ENCODE results near the gene ZMIZ1.

The ZMIZ1 gene

DNA sequence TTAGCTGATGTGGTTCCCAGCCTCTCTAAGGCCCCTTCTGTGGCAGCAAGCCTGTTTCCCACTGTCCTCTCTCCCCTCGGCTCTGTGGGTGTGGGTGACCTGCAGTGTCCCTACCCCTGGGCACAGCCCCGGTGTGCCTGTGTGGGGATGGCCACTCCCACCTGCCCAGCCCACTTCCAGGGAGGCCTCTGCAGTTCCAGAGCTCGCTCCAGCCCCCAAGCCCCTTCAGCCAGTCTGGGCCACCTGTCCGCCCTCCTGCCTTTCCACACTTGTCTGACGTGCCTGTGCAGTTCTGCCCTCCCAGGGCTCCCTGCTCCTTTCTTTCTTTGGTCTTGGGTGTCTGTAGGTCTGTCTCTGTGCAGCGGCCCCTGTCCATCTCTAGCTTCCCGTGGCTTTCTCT is 151.5 kb downstream of the ZMIZ1 start:
- Histone ChIP-seq H3K27me3 (replicated peaks; ENCODE audit: control insufficient read depth, insufficient read depth, low read length) (no peaks in the 10 kb centered on the region), H3K36me3 (ENCODE audit: control insufficient read depth, insufficient read depth, low read length) (peaks cover 2% of the 10 kb centered on the region), H3K4me3 (replicated peaks; ENCODE audit: low read depth, low read length) (no peak overlapping the region)
- no peak for DNase-seq (ENCODE audit: extremely low read depth, insufficient read length)
- TF ChIP-seq, protein P1, sequence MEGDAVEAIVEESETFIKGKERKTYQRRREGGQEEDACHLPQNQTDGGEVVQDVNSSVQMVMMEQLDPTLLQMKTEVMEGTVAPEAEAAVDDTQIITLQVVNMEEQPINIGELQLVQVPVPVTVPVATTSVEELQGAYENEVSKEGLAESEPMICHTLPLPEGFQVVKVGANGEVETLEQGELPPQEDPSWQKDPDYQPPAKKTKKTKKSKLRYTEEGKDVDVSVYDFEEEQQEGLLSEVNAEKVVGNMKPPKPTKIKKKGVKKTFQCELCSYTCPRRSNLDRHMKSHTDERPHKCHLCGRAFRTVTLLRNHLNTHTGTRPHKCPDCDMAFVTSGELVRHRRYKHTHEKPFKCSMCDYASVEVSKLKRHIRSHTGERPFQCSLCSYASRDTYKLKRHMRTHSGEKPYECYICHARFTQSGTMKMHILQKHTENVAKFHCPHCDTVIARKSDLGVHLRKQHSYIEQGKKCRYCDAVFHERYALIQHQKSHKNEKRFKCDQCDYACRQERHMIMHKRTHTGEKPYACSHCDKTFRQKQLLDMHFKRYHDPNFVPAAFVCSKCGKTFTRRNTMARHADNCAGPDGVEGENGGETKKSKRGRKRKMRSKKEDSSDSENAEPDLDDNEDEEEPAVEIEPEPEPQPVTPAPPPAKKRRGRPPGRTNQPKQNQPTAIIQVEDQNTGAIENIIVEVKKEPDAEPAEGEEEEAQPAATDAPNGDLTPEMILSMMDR (IDR thresholded peaks at IDR 0.05; ENCODE audit: insufficient read depth, low read length, poor library complexity, severe bottlenecking): no peak

DNA sequence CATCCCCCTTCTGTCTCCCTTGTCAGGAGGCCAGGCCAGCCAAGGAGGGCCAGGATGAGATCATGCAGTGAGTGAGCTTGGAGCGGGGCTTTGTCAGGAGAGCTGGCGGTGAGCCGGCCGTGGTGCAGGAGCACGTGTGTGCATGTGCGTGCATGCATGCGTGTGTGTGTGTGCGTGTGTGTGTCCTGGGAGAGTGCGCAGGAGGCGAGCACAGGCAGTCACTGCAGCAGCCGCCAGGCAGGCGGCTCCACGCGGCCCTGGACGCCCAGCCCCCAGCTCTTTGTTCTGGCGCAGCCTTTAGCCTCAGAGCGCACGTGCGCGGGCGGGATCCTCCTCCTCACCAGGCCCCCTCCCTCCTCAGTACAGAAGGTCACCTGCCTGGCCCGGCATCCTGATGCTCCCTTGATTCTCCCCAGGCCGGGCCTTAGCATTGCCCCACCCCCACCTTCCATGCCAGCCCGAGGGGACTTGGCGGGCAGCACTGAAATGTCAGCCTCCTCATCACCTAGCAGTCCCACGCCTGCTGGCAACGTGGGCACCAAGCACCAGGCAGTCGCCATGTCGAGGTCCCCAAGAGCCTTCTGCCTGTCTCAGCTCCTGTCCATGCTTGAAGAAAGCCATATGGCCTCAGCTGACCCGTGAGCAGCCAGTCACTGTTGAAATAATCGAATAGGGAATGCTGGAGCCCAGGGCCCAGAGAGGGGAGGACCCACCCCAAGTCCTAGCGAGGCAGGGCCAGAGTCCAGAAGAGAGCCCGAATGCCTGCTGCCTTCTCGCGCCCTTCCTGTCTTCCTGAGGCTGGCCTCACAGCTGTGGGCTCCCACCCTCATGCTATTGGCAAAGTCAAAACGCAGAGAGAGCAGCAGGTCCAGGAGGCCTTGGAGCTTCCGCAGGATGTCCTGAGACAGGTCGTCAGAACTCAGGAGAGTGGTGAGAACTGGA is 152.6 kb downstream of the ZMIZ1 start:
- Histone ChIP-seq H3K36me3 (ENCODE audit: control insufficient read depth, insufficient read depth, low read length) (no peaks in the 10 kb centered on the region), H3K27me3 (replicated peaks; ENCODE audit: control insufficient read depth, insufficient read depth, low read length) (no peaks in the 10 kb centered on the region), H3K4me3 (replicated peaks; ENCODE audit: low read depth, low read length) (no peak overlapping the region)
- DNase-seq (ENCODE audit: extremely low read depth, insufficient read length): no peak
- TF ChIP-seq, protein P1 (IDR thresholded peaks at IDR 0.05; ENCODE audit: insufficient read depth, low read length, poor library complexity, severe bottlenecking): no peak

DNA sequence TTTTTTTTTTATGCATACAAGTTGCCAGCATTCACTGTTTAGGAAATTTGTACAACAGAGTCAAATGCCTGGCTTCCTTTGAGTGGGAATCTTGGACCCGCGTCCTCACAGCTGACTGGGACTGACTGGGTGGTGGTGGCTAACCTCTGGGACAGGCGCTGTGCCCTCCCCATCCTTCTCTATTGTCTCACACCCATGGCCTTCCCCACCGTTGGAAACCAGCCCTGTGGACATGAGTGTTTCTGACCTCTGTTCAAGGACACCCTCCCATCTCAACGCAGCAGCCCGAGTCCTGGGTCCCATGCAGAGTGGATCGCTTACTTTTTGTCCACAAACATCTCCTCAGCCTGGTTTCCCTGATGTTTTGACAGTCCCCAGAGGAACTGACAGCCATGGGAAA is 153.4 kb downstream of the ZMIZ1 start:
- Histone ChIP-seq H3K27me3 (replicated peaks; ENCODE audit: control insufficient read depth, insufficient read depth, low read length) (no peaks in the 10 kb centered on the region), H3K36me3 (ENCODE audit: control insufficient read depth, insufficient read depth, low read length) (no peaks in the 10 kb centered on the region)
- no peak for DNase-seq (ENCODE audit: extremely low read depth, insufficient read length)

DNA sequence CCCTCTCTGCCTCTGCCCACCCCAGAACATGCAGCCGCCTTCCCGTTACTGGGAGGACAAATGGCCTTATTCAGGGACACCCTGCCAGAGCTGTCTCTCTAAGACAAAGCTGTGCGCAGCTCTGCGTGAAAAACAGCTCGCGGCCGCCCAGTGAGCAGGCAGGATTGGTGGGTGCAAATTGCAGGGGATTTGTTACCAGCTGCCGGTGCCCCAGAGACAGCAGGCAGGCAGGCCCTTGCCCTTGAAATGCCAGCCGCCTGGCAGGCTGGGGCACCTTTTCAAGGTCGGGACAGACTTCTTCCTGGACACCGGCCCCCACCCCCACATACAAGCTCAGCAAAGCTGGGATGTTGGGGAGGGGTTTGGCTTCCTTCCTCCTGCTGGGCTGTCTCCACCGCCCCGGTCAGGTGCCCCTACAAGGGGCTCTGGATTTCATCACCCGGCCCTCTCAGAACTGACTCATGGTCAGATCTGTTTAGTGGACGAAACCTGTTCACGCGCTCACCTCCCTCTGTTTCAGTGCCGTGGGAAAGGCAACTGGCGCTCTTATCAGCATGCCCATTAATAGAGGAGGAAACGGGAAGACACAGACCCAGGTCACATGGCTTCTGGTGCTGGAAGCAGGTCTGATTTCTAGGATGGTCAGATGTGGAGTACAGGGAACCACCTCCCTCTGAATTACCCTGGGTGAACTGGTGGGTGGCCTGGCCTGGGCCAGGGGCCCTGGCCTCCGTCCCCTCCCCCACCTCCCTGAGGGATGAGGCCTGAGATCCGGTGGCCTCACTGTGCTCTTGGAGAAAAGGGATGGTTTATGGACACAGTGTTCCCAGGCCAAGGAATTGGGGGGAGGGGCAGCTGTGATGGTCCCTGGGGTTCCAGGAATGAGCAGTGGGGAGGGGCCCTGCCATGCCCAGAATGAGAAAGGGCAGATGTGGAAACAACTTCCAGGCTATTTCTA is 154.6 kb downstream of the ZMIZ1 start:
- no peaks in the 10 kb centered on the region for H3K36me3 ChIP-seq (ENCODE audit: control insufficient read depth, insufficient read depth, low read length)
- H3K4me3 ChIP-seq (replicated peaks; ENCODE audit: low read depth, low read length): no peak overlapping the region
- TF ChIP-seq, protein P1 (IDR thresholded peaks at IDR 0.05; ENCODE audit: insufficient read depth, low read length, poor library complexity, severe bottlenecking): no peak
- no peaks in the 10 kb centered on the region for H3K27me3 ChIP-seq (replicated peaks; ENCODE audit: control insufficient read depth, insufficient read depth, low read length)
- no peak for DNase-seq (ENCODE audit: extremely low read depth, insufficient read length)

More for the DNA sequence above, 153.4 kb downstream of the ZMIZ1 start:
- H3K4me3 ChIP-seq (replicated peaks; ENCODE audit: low read depth, low read length): no peak overlapping the region
- TF ChIP-seq, protein P1 (IDR thresholded peaks at IDR 0.05; ENCODE audit: insufficient read depth, low read length, poor library complexity, severe bottlenecking): no peak

DNA sequence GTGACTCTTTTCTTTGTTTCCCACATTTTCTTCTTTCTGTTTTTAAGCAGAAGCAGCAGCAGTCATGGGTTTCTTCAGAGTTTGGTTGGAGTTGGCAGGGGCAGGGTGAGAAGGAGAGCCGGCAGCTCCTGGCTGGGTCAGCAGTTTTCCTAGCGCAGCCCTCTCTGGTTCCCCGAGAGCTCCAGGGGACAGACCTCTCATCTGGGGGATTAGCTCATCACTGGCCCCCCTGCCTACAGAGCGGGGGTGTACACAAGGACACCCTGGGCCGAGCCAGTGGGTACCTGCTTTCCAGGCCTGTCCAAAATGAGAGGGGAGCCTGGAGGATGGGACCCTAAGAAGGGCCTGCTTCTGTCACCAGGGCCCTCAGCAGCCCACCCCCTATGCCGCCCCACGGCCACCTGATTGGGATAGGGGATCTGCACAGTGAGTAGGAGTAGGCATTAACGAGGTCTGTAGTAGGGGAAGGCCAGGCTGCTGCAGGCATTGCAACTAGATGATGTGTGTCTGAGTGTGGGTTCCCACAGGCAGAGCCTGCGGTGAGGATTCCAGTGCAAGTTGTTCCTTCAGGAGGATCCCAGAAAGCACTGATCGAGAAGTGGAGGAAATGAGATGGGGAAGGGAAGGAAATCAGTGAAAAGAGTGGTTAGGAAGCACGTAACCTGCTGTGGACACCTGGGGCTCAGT is 155.6 kb downstream of the ZMIZ1 start:
- no peaks in the 10 kb centered on the region for H3K36me3 ChIP-seq (ENCODE audit: control insufficient read depth, insufficient read depth, low read length)
- TF ChIP-seq, protein P1 (IDR thresholded peaks at IDR 0.05; ENCODE audit: insufficient read depth, low read length, poor library complexity, severe bottlenecking): no peak
- H3K4me3 ChIP-seq (replicated peaks; ENCODE audit: low read depth, low read length): no peak overlapping the region
- no peak for DNase-seq (ENCODE audit: extremely low read depth, insufficient read length)
- H3K27me3 ChIP-seq (replicated peaks; ENCODE audit: control insufficient read depth, insufficient read depth, low read length): no peaks in the 10 kb centered on the region
